SK-N-SH (cell line): ENCODE measurements around the gene CNTNAP2. TPM values are rescaled to one million over a fixed set of nuclear protein-coding genes. Genes with fewer than 3 reads are reported as not detected.
A peak's percentile ranks its signal among the peaks of the same experiment; 100 is the strongest.

Experiments
- CTCF ChIA-PET: fragments of 300-600, 350-600 bp; formaldehyde crosslinking; extraction: SDS; loops from one replicate; lab custom pipeline; 2021; lab: Yijun Ruan, JAX
- POLR2A ChIA-PET: fragments of 350-600 bp; sonication (Branson Sonifier 250); formaldehyde crosslinking; extraction: SDS; loops from one replicate; lab custom pipeline; 2020; ENCODE audit warnings: antibody characterized with exemption, inconsistent platforms; lab: Yijun Ruan, JAX
- DNase-seq: peaks from one replicate; pipeline ENCODE4 v3.0.0; 2012
- H2AFZ ChIP-seq: fragments of 200-600 bp; sonication (generic); 2 replicates; pipeline ENCODE4 v1.8.1; 2016; ENCODE audit warnings: antibody characterized with exemption, mild to moderate bottlenecking, low read depth
- H3F3A ChIP-seq: fragments of 200-600 bp; sonication (generic); replicated peaks from 2 replicates; pipeline ENCODE3; 2016; ENCODE audit warnings: antibody characterized with exemption, mild to moderate bottlenecking; ENCODE audit not compliant: insufficient read depth
- H3K27ac ChIP-seq, 2 experiments: fragments of 200-500 bp in 1 of 2; fragments of 200-600 bp in 1 of 2; sonication (Bioruptor generic) in 1 of 2; sonication (generic), shearing (Covaris generic) in 1 of 2; 2 replicates each; pipeline versions ENCODE4 v1.5.1 to v1.6.1; 2014 to 2016; ENCODE audit warnings: low read depth in 2 of 2, inconsistent platforms in 1 of 2, low read length in 1 of 2, mild to moderate bottlenecking in 1 of 2, mixed read lengths in 1 of 2
- H3K27me3 ChIP-seq: fragments of 200-600 bp; sonication (generic), shearing (Covaris generic); 2 replicates; pipeline ENCODE4 v1.6.1; 2016; ENCODE audit warnings: mixed run types; ENCODE audit not compliant: insufficient read depth
- H3K36me3 ChIP-seq, 2 experiments: fragments of 200-500 bp in 1 of 2; fragments of 200-600 bp in 1 of 2; sonication (Bioruptor generic) in 1 of 2; sonication (generic) in 1 of 2; replicated peaks in 1 of 2; 2 replicates each; pipeline versions ENCODE3 to v1.5.1; 2014 to 2016; ENCODE audit warnings: low read length in 1 of 2, mild to moderate bottlenecking in 1 of 2; ENCODE audit not compliant: insufficient read depth in 2 of 2, control insufficient read depth in 1 of 2
- H3K4me1 ChIP-seq, 2 experiments: fragments of 200-500 bp in 1 of 2; fragments of 200-600 bp in 1 of 2; sonication (Bioruptor generic) in 1 of 2; sonication (generic), shearing (Covaris generic) in 1 of 2; 2 replicates each; pipeline versions ENCODE4 v1.5.1 to v1.6.1; 2014 to 2016; ENCODE audit warnings: low read depth in 1 of 2, low read length in 1 of 2, mixed run types in 1 of 2; ENCODE audit not compliant: insufficient read depth in 2 of 2, control insufficient read depth in 1 of 2
- H3K4me2 ChIP-seq: fragments of 200-600 bp; sonication (generic), shearing (Covaris generic); 2 replicates; pipeline ENCODE4 v1.6.1; 2017; ENCODE audit warnings: mixed run types
- H3K4me3 ChIP-seq, 2 experiments: fragments of 200-500 bp in 1 of 2; fragments of 200-600 bp in 1 of 2; sonication (Bioruptor generic) in 1 of 2; sonication (generic), shearing (Covaris generic) in 1 of 2; 2 replicates each; pipeline versions ENCODE4 v1.5.1 to v1.8.1; 2014 to 2016; ENCODE audit warnings: low read depth in 2 of 2, inconsistent platforms in 1 of 2, low read length in 1 of 2, mild to moderate bottlenecking in 1 of 2, mixed read lengths in 1 of 2, moderate library complexity in 1 of 2
- H3K79me2 ChIP-seq: fragments of 200-600 bp; sonication (generic); 2 replicates; pipeline ENCODE4 v1.8.1; 2017; ENCODE audit warnings: mild to moderate bottlenecking; ENCODE audit not compliant: insufficient read depth
- H3K9ac ChIP-seq: fragments of 200-600 bp; sonication (generic); 2 replicates; pipeline ENCODE4 v1.6.1; 2017; ENCODE audit warnings: mixed run types
- H3K9me2 ChIP-seq: fragments of 200-600 bp; sonication (generic); 2 replicates; pipeline ENCODE4 v1.6.1; 2017; ENCODE audit warnings: mixed run types
- H3K9me3 ChIP-seq: fragments of 200-600 bp; sonication (generic); 2 replicates; pipeline ENCODE4 v1.6.1; 2017; ENCODE audit warnings: mixed run types, mild to moderate bottlenecking, moderate library complexity
- H4K20me1 ChIP-seq: fragments of 200-600 bp; sonication (generic); 2 replicates; pipeline ENCODE4 v1.6.1; 2017; ENCODE audit warnings: mild to moderate bottlenecking, mixed run types; ENCODE audit not compliant: insufficient read depth
- ELF1 ChIP-seq: IDR thresholded peaks from 2 replicates; pipeline ENCODE4 v1.4.0; 2012
- EP300 ChIP-seq, 2 experiments: IDR thresholded peaks; 2 replicates each; pipeline versions ENCODE4 v1.4.0 to v1.6.1; 2012; ENCODE audit warnings: borderline replicate concordance in 1 of 2, low read depth in 1 of 2, low read length in 1 of 2
- EZH2phosphoT487 ChIP-seq: fragments of 200-600 bp; sonication (generic); IDR thresholded peaks from 2 replicates; pipeline ENCODE4 v1.6.1; 2017; ENCODE audit warnings: low read depth, mixed run types, mild to moderate bottlenecking, antibody characterized with exemption, moderate library complexity, borderline replicate concordance
- GABPA ChIP-seq: IDR thresholded peaks from 2 replicates; pipeline ENCODE4 v1.4.0; 2012; ENCODE audit warnings: low read depth, mild to moderate bottlenecking
- JUND ChIP-seq: IDR thresholded peaks from 2 replicates; pipeline ENCODE4 v1.4.0; 2012
- MEF2A ChIP-seq: IDR thresholded peaks from 2 replicates; pipeline ENCODE4 v1.4.0; 2012; ENCODE audit warnings: low read depth, borderline replicate concordance
- NFIC ChIP-seq: IDR thresholded peaks from 2 replicates; pipeline ENCODE4 v1.4.0; 2012; ENCODE audit warnings: borderline replicate concordance
- NRF1 ChIP-seq: IDR thresholded peaks from 2 replicates; pipeline ENCODE4 v1.6.1; 2012; ENCODE audit warnings: low read depth, mild to moderate bottlenecking, low read length
- POLR2AphosphoS5 ChIP-seq: IDR thresholded peaks from 2 replicates; pipeline ENCODE4 v1.6.1; 2012; ENCODE audit warnings: low read depth, low read length
- RAD21 ChIP-seq: IDR thresholded peaks from 2 replicates; pipeline ENCODE4 v1.6.1; 2012; ENCODE audit warnings: mild to moderate bottlenecking, low read length
- RCOR1 ChIP-seq: fragments of 150-350 bp; IDR thresholded peaks from 2 replicates; pipeline ENCODE4 v1.6.1; 2017; ENCODE audit warnings: antibody characterized with exemption, low read length
- RFX5 ChIP-seq: IDR thresholded peaks from 2 replicates; pipeline ENCODE4 v1.6.1; 2012; ENCODE audit warnings: mild to moderate bottlenecking, improper control_type of control experiment, low read length
- TEAD4 ChIP-seq: IDR thresholded peaks from 2 replicates; pipeline ENCODE4 v1.4.0; 2012; ENCODE audit warnings: mild to moderate bottlenecking, borderline replicate concordance; ENCODE audit not compliant: insufficient read depth
- WGBS: methylation state at CpG from one replicate; pipeline ENCODE4 v1.1.6; 2017; ENCODE audit warnings: low lambda C conversion rate; 5-methylcytosine and 5-hydroxymethylcytosine counted together
- polyA plus RNA-seq, 3 experiments: library from polyadenylated mRNA; depleted of rRNA; stranded (reverse); fragments of >200 nt; gene quantifications; 2 replicates each; pipeline ENCODE4 v1.2.3, GENCODE V29; 2012
- TF ChIP-seq, protein P1 (sequence below): IDR thresholded peaks from 2 replicates; pipeline ENCODE4 v1.4.0; 2012; ENCODE audit warnings: low read depth, borderline replicate concordance
- TF ChIP-seq, protein P2 (sequence below): IDR thresholded peaks from 2 replicates; pipeline ENCODE4 v1.4.0; 2012; ENCODE audit warnings: low read depth
- TF ChIP-seq, protein P3 (sequence below): IDR thresholded peaks from 2 replicates; pipeline ENCODE4 v1.6.1; 2012; ENCODE audit warnings: mild to moderate bottlenecking, low read depth, low read length, moderate library complexity

Gene CNTNAP2
- polyA plus RNA-seq, 1 of the 3 experiments (the other 2 are of a cell fraction) = 3.4 TPM

DNA sequence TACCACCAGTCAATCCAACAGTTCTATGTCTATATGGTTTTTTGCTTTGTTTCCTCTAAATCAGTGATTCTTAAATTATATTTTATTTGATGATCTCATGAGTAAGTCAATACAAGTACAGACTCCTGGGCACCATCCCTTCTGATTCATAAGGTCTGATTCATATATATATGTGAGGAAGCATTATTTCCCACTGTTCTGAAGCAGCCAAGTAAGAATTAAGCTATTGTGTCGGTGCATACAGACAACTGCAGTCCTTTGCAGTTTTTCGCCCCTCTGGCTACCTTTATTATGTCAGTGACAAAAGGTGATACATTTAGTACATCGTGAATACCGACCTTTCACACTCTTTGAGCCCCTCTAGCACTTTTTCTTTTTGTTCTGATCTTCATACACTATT, 1394.3 kb downstream of the CNTNAP2 start (continued):
- TF ChIP-seq EZH2phosphoT487 (no peak), NFIC (peak; percentile 66; the same call in 1 of the 2 replicates), NRF1 (no peak), RFX5 (no peak), RCOR1 (no peak), POLR2AphosphoS5 (peak; percentile 34; the same call in 1 of the 2 replicates), GABPA (no peak), EP300 (IDR thresholded peaks at IDR 0.05; ENCODE audit: borderline replicate concordance in 1 of 2, low read depth in 1 of 2, low read length in 1 of 2) (peak in 1 of 2 experiments; percentile 95; a peak in 2 of 4 replicates), RAD21 (no peak)
- TF ChIP-seq, protein P1, sequence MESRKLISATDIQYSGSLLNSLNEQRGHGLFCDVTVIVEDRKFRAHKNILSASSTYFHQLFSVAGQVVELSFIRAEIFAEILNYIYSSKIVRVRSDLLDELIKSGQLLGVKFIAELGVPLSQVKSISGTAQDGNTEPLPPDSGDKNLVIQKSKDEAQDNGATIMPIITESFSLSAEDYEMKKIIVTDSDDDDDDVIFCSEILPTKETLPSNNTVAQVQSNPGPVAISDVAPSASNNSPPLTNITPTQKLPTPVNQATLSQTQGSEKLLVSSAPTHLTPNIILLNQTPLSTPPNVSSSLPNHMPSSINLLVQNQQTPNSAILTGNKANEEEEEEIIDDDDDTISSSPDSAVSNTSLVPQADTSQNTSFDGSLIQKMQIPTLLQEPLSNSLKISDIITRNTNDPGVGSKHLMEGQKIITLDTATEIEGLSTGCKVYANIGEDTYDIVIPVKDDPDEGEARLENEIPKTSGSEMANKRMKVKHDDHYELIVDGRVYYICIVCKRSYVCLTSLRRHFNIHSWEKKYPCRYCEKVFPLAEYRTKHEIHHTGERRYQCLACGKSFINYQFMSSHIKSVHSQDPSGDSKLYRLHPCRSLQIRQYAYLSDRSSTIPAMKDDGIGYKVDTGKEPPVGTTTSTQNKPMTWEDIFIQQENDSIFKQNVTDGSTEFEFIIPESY = peak; percentile 29; the same call in 1 of the 2 replicates
- TF ChIP-seq, protein P2, sequence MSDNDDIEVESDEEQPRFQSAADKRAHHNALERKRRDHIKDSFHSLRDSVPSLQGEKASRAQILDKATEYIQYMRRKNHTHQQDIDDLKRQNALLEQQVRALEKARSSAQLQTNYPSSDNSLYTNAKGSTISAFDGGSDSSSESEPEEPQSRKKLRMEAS = peak; percentile 40; the same call in 1 of the 2 replicates
- TF ChIP-seq, all 33 proteins: peak for 11

DNA sequence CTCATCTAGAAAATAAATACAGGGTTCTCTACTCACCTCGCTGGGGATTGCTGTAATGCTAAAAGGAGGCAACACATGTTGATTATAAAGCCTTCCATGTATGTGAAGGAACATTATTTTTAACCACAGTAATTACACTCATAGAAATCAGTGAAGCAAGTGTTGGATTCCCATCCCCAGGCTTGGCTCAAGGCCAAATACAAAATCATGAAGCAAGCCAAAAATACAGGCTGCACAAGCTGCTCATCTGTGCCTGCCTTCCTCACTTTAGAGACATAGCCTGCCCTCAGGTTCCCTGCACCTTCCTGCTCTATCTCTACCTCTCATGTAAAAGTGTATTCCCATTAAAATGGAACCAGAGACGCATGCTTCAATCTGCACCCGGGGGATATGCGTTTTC, 1396.8 kb downstream of the CNTNAP2 start:
- TF ChIP-seq MEF2A = no peak
- TF ChIP-seq TEAD4 = no peak
- TF ChIP-seq, protein P3, sequence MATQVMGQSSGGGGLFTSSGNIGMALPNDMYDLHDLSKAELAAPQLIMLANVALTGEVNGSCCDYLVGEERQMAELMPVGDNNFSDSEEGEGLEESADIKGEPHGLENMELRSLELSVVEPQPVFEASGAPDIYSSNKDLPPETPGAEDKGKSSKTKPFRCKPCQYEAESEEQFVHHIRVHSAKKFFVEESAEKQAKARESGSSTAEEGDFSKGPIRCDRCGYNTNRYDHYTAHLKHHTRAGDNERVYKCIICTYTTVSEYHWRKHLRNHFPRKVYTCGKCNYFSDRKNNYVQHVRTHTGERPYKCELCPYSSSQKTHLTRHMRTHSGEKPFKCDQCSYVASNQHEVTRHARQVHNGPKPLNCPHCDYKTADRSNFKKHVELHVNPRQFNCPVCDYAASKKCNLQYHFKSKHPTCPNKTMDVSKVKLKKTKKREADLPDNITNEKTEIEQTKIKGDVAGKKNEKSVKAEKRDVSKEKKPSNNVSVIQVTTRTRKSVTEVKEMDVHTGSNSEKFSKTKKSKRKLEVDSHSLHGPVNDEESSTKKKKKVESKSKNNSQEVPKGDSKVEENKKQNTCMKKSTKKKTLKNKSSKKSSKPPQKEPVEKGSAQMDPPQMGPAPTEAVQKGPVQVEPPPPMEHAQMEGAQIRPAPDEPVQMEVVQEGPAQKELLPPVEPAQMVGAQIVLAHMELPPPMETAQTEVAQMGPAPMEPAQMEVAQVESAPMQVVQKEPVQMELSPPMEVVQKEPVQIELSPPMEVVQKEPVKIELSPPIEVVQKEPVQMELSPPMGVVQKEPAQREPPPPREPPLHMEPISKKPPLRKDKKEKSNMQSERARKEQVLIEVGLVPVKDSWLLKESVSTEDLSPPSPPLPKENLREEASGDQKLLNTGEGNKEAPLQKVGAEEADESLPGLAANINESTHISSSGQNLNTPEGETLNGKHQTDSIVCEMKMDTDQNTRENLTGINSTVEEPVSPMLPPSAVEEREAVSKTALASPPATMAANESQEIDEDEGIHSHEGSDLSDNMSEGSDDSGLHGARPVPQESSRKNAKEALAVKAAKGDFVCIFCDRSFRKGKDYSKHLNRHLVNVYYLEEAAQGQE = no peak
- TF ChIP-seq RAD21 = no peak
- TF ChIP-seq NFIC = peak; percentile 56; the same call in 1 of the 2 replicates
- TF ChIP-seq JUND = 0 out of 2 replicates have a peak, but pooled peaks have one; percentile 0
- no peak for TF ChIP-seq GABPA
- no peak for TF ChIP-seq ELF1
- TF ChIP-seq, all 33 proteins: peak for 2
- H2AFZ ChIP-seq = no peak overlapping the region
- ChIA-PET POLR2A (no interaction called here), CTCF (no interaction called here)
- no peaks in the 10 kb centered on the region for H3K9me2 ChIP-seq
- no peak overlapping the region for H3K9ac ChIP-seq
- peaks cover 0 to 4% of the 10 kb centered on the region in 2 experiments for H3K36me3 ChIP-seq
- WGBS = 64% methylated on average over 4 of the region's 4 CpGs
- peaks cover 8 to 20% of the 10 kb centered on the region in 2 experiments for H3K4me1 ChIP-seq
- H3K27me3 ChIP-seq = no peaks in the 10 kb centered on the region
- no peaks in the 10 kb centered on the region for H3K9me3 ChIP-seq
- H3K4me3 ChIP-seq = no peak overlapping the region
- H3K79me2 ChIP-seq = no peaks in the 10 kb centered on the region
- no peak overlapping the region for H3K4me2 ChIP-seq
- peaks cover 34% of the 10 kb centered on the region for H3F3A ChIP-seq
- peak overlapping the region in 1 of 2 experiments; percentile 100; a peak in 2 of 4 replicates for H3K27ac ChIP-seq
- no peaks in the 10 kb centered on the region for H4K20me1 ChIP-seq
- DNase-seq = no peak
